NCI-H2171 (cell line): Measurements from ENCODE around the gene MASTL.

Experiments used
- DNase-seq: peaks from one replicate; lab custom pipeline; 2025; lab: John Stamatoyannopoulos, UW

MASTL gene

GRCh38 chr10:27225642-27226257 is 70.6 kb downstream of the MASTL start:
- no peak for DNase-seq

GRCh38 chr10:27230022-27230421 is 74.9 kb downstream of the MASTL start:
- no peak for DNase-seq

- no peak for DNase-seq
Observed at GRCh38 chr10:27235706-27236105, 80.6 kb downstream of the MASTL start.
